KOPT-K1 (cell line): ENCODE data around the gene FCGR2B.
"Not testable (repeated sequence)": the region's sequence is repeated elsewhere in the genome, so short reads cannot be mapped to it uniquely, and the experiment has no call there.

Source experiments
- H3K27ac ChIP-seq: fragments of 200-600 bp; sonication (generic); 2 replicates; pipeline ENCODE4 v1.5.1; 2016; ENCODE audit warnings: antibody characterized with exemption, mild to moderate bottlenecking, low read depth, low read length; ENCODE audit not compliant: poor library complexity, severe bottlenecking
- H3K36me3 ChIP-seq: fragments of 200-600 bp; sonication (generic); 2 replicates; pipeline ENCODE4 v1.5.1; 2017; ENCODE audit warnings: antibody characterized with exemption, mild to moderate bottlenecking, low read length, moderate library complexity; ENCODE audit not compliant: insufficient read depth
- H3K9me3 ChIP-seq: fragments of 200-600 bp; sonication (generic); 2 replicates; pipeline ENCODE4 v1.5.1; 2017; ENCODE audit warnings: antibody characterized with exemption, low read length, mild to moderate bottlenecking; ENCODE audit not compliant: insufficient read depth, poor library complexity, severe bottlenecking

Gene FCGR2B

DNA sequence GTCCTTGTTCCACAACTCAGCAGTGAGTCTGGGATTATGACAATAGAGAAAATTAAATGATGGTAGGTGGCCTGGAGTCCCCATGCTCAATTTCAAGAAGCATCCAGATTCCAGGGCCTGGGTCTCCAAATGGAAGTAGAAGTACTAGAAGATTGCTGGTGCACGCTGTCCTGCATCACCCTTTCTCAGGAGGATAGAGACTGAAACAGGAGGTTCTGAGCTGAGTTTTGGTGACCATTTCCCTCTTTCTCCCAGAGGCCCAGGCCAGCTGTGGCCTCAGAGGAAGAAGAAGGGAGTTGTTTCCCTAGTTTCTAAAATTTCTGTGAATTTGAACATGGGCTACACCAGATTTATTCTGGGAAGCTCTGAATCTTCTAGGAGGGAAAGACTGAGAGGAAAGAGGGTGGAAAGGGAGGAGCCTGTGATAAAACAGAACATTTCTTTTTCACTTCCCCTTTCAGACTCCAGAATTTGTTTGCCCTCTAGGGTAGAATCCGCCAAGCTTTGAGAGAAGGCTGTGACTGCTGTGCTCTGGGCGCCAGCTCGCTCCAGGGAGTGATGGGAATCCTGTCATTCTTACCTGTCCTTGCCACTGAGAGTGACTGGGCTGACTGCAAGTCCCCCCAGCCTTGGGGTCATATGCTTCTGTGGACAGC lies at the start of gene FCGR2B:
Gene FCGR2B, plus strand, starts transcription at position 460 of the 656 bp plus-strand sequence. Its CDS starts 99 bp downstream, at position 559.
- not testable (repeated sequence) for H3K27ac ChIP-seq, H3K9me3 ChIP-seq, H3K36me3 ChIP-seq

DNA sequence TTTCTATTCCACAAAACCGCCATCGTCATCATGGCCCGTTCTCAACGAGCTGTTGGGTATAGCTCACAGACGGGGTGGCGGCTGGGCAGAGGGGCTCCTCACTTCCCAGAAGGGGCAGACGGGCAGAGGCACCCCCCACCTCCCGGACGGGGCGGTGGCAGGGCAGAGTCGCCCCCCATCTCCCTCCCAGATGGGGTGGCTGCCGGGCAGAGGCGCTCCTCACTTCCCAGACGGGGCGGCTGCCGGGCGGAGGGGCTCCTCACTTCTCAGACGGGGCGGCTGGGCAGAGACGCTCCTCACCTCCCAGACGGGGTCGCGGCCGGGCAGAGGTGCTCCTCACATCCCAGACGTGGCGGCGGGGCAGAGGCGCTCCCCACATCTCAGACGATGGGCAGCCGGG lies 46.5 kb upstream of the FCGR2B start:
- not testable (repeated sequence) for H3K9me3 ChIP-seq, H3K27ac ChIP-seq, H3K36me3 ChIP-seq

DNA sequence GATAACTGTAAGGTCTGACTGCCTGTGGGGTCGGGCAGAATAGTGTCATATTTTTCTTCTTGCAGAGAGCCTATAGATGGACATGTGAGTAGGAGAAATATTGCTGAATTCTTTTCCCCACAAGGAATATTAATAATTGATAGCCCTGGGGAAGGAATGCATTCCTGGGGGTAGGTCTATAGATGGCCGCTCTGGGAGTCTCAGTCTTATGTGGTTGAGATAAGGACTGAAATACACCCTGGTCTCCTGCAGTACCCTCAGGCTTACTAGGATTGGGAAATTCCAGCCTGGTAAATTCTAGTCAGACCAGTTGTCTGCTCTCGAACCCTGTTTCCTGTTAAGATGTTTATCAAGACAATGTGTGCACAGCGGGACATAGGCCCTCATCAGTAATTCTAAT lies 44.4 kb upstream of the FCGR2B start:
- not testable (repeated sequence) for H3K27ac ChIP-seq, H3K36me3 ChIP-seq, H3K9me3 ChIP-seq

DNA sequence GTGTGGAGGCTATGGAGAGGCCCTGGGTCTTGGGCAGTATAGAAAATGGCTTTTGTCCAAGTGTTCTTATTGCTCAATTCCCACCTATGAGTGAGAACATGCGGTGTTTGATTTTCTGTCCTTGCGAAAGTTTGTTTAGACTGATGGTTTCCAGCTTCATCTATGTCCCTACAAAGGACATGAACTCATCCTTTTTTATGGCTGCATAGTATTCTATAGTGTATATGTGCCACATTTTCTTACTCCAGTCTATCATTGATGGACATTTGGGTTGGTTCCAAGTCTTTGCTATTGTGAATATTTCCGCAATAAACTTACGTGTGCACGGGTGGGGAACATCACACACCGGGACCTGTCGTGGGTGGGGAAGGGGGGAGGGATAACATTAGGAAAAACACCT lies 42.5 kb upstream of the FCGR2B start:
- not testable (repeated sequence) for H3K27ac ChIP-seq, H3K36me3 ChIP-seq, H3K9me3 ChIP-seq

DNA sequence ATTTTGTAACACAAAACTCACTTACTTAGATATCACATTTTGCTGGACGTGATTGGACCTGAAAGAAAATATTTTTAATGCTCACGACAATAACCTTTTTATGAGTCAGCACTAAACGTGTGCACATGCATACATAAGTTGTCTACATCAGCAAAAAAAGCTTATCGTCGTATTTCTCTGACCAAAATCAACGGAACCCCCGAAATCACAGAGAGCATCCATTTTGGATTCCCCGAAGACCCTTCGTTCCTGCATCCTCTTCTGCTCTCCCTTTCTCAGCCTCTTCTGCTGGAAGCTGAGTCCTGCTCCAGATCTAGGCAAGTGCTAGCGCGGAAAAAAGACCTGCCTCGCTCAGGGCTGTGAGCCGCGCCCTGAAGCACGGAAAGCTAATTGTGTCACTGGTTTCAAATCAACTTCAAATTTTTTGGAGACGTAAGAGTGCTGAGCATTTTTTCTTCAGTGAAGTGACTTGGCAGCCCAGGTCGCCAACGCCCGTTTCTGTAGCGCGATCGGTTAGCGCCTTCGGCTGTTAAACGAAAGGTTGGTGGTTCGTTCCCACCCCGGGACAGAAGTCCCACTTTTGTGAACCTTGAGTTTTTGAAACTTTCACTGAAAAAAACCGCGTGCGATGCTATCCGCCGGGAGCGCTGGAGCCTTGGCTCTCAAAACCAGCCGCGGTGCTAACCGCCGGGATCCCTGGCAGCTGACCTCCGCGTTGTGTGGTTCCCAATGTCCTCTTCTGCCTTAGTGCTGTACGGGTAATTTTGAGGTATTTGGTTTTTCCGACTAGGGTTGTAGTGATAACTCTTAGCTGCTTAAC lies 41.6 kb upstream of the FCGR2B start:
- H3K27ac ChIP-seq, H3K9me3 ChIP-seq, H3K36me3 ChIP-seq: not testable (repeated sequence)

DNA sequence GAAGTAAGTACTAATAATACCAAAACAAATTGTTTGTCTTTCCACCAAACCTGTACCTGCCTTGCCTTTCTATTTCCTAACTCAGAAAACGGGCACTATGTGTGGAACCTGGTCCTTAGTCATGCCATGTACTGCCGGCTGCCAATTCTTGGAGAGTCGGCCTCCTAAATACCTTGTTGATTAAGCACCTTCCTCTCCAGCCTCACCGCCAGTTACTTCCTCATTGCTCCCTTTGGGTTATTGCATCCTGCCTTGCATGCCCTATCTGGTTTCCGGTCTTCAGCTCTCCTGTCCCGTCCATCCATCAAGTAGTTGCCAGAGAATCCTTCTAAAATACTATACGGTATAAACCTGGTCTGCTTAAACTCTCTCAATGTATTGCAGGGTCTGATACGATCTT lies 40.9 kb upstream of the FCGR2B start:
- not testable (repeated sequence) for H3K27ac ChIP-seq, H3K36me3 ChIP-seq, H3K9me3 ChIP-seq

DNA sequence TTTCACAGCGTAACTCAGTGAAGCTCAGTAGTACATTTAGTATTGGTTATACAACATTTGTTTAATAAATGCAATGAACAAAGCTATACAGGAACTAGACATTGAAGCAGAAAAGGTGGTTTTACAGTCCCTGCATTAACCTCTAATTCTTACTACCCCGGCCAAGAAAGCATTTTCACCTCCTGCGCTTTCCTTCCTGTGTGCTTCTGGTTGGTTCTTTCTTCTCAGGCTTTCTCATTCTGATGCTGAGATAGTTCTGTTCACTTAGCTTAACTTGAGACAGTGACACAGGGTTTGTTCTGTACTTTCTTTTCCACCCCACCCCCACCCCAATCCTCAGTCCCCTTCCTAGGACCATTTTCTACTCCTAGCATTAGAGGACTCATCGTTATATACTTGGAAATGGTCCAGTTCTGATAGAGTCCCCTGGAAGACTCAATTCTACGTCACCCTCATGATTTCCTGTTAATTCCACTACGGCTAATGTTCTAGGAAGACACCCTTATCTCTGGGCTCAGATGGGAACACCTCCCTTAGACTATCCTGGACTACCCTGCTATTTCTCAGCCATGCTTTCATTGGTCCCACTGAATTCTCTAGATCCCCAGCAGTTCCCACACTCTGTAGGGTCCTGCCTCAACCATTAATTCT lies 39.4 kb upstream of the FCGR2B start:
- not testable (repeated sequence) for H3K9me3 ChIP-seq, H3K27ac ChIP-seq, H3K36me3 ChIP-seq

DNA sequence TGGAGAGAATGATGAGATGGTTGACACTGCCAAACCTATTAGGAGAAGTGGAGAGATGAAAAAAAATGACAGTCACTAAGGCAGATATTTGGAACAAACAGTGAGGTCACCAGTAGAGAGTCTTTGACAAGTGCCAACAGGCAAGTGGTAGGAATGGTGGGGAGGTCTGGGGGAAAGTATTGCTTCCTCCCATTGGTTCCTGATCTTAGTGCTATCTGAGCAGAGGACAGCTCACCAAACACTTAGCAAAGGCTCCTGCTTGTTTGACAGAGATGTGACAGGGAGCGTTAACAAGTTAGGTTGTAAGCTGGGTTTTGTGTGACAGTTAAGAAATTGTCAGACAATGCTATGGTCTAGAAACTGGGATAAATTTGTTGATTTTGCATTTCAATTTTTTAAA lies 38.3 kb upstream of the FCGR2B start:
- H3K9me3 ChIP-seq, H3K27ac ChIP-seq, H3K36me3 ChIP-seq: not testable (repeated sequence)

DNA sequence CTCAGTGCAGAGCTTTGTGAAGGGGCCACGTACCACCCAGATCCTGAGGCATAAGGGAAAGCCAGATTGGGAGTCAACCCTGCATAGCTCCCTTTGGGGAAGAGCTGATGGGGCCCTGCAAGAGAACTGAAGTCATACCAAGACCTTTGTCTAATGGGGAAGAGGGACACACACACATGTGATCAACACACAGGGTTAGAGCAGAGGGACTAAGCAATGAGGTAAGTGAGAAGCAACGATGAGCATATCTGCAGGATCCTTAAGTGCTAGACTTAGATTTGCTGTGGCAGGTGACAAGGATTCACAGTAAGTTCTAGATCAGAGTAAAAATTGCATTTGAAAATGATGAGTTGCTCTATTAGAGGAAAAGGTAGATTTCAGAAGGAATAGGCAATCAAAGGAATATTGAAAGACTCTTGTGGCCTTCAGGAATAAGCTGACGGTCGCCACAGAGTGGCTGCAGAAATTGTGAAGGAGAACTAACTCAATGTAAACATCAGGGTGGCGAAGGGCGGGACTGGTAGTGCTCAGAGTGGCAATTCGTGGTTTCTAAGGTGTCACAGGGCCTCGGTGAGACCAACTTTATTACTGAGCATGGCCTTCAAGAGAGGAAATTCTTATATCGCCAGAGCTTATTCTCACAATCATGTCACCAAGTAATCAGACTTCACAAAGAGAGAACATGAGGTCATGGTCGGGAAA lies 36.3 kb upstream of the FCGR2B start:
- not testable (repeated sequence) for H3K36me3 ChIP-seq, H3K27ac ChIP-seq

DNA sequence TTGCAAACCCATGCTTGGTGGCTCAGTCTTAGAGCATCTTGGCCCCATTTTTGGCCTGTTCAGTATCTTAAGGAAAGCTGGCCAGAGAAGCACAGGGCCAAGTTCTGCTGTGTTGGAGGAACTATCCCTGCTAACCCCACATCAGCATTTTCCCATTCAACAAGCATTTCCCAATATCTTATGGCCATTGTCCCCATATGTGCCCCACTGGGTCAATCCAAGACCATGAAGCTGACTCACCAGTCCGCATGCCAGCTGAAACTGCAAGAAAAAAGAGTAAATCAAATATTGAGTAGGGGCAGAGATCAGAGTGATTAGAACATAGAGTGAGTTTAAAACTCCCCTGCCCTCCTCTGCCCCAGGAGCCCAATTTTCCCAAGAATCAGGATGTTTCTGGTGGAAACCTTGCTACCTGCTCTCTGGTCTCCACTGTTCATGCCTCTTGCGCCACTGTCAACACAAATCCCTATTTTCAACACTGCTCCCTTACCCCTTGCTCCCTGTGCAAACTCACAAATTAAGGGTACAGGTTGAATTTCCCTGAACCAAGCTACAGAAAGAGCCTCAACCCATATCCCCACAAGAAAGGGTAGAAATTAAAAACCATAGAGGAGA lies 32.7 kb upstream of the FCGR2B start:
- H3K27ac ChIP-seq, H3K36me3 ChIP-seq, H3K9me3 ChIP-seq: not testable (repeated sequence)

More for the DNA sequence above, 36.3 kb upstream of the FCGR2B start:
- H3K9me3 ChIP-seq = not testable (repeated sequence)

DNA sequence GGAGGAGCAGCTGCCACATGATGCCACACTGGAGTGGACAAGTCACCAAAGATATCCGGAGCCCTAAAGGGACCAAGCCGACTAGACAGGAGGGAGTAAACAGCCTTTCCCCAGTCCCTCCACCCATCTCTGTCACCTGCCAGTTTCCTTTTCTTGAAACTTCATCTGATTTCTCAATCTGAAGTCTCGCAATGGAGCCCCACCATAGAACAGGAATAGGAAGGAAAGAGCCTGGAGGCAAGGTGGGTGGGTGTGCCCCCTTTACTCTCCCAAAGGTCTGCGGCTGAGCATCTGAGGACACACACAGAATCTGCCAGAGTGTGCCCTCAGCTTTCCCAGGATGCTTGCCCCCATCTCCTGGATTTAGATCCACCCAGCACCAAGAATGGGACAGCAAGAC lies 31.9 kb upstream of the FCGR2B start, which contains the start of gene FCGR3B:
Gene FCGR3B, minus strand, starts transcription at position 101 of the 400 bp plus-strand sequence. Its CDS starts 82 bp downstream, at position 19.
- Histone ChIP-seq H3K36me3 (no peaks in the 10 kb centered on the region), H3K9me3 (no peaks in the 10 kb centered on the region), H3K27ac (no peak within 1 kb of the TSS)

DNA sequence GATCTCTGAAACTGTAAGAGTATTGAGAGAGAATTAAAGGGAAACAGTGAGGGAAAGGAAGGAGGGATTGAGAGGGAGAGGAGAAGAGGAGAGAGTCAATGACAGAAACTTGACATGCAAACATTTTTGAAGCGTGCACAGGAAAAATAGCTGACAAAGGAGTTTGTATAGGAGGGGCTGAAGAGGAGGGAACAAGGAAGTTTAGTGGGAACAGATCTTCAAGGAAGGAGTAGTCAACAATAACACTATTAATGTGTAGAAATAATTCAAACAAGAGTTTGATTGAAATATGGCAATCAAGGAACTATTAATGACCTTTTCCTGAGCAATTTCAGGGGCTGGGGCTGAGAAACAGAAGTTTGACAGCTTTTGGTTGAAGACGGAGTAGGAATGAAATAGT lies 27.9 kb upstream of the FCGR2B start:
- not testable (repeated sequence) for H3K36me3 ChIP-seq, H3K9me3 ChIP-seq, H3K27ac ChIP-seq

DNA sequence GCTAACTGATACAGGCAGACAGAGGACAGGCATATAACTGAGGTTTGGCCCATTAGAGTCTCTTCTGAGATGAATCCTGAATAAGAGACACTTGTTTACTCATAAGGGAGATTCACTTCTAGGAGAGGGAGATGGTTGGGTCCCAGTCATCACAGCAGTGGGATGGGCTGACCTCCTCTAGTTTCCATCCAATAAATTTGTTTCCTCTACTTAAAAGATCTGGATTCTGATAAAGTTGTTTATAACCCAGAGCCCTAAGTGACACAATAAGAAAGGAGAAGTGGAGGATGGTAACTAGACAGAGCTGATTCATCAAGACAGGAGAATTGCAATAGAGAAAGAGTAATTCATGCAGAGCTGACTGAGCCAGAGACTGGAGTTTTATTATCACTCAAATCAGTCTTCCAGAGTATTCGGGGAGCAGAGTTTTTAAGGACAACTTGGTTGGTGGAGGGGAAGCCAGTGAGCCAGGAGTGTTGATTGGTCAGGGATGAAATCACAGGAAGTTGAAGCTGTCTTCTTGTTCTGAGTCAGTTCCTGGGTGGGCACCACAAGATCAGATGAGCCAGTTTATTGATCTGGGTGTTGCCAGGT lies 26.7 kb upstream of the FCGR2B start:
- H3K9me3 ChIP-seq, H3K36me3 ChIP-seq, H3K27ac ChIP-seq: not testable (repeated sequence)

DNA sequence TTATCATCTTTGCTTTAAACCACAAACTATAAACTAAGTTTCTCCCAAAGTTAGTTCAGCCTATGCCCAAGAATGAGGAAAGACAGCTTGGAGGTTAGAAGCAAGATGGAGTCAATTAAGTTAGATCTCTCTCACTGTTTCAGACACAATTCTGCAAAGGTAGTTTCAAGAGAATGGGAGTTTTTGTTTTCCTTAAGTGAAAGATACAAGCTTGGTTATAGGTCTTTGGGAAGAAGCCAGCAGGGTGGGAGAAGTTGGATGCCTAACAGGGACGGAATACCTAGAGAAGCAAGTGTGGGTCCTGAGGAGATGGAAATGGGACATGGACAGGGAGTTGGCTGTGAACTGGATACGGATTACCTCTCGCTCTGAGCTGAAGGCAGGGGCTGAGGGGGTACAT lies 26.0 kb upstream of the FCGR2B start:
- H3K27ac ChIP-seq, H3K9me3 ChIP-seq, H3K36me3 ChIP-seq: not testable (repeated sequence)
